ENCODE results near the gene ITGA11.

The ITGA11 gene

DNA sequence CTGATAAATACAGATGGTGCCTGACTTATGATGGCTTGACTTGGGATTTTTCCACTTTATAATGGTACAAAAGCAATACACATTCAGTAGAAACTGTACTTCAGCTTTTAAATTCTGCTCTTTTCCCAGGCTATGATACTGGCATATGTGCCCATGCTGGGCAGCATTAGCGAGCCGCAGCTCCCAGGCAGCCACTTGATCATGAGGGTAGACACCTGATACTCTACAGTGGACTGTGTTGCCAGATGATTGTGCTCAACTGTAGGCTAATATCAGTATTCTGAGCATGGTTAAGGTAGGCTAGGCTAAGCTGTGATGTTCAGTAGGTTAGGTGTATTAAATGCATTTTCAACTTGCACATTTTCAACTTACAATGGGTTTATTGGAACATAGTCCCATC lies 172.1 kb downstream of the ITGA11 start:
- no peak for DNase-seq

DNA sequence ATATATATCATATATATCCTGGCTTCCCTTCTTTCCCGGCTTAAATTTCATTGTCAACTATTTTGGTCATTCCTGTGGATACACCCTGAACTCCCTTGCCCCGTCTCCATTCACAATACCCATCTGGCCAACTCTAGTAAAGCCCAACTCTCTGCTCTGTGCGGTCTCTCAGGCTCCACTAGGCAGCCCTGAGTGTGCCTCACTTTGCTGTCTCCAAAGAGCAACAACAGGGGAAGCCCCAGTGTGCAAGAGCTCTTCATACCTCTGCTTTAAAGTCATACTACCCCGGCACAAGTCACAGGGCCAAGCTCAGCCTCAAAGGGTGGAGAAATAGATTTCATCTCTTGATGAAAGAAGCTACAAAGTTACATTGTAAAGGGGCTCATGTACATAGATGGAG lies 173.3 kb downstream of the ITGA11 start:
- DNase-seq: no peak

DNA sequence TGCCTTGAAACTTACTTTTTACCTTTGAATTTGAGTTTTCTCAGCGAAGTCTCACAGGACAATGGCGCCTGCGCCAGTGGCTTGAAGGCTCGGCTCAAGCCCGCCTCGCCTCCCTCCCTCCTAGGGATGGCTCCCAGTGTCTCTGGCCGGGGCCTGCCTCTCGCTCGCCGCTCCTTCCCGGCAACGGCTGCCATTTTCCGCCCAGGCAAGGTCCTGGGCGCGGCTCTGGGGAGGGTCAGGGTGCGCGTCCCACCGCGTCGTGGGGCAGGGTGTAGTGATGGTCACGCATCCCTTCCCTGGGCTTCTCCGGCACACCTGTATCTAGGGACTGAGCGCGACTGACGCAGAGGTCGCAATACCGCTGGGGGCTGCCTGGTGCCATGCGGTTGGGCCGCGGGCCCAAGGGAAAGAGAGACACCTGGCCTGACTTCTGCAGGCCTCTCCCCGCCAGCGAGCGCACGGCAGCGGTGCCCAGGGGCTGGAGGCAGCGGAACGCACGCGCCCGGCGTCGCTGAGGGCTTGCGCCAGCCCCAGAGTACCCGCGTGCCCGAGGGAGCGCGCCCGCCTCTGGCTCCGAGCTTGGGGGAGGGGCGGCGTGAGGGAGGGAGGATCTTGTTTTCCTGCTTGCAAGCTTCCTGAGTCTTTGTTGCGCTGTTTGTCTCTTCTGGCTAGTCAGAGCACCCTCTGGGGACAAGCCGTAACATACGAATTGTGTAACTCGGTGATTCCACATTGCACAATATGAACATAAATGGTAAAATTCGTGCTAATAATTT lies 175.1 kb downstream of the ITGA11 start:
- DNase-seq: peak; percentile 72

DNA sequence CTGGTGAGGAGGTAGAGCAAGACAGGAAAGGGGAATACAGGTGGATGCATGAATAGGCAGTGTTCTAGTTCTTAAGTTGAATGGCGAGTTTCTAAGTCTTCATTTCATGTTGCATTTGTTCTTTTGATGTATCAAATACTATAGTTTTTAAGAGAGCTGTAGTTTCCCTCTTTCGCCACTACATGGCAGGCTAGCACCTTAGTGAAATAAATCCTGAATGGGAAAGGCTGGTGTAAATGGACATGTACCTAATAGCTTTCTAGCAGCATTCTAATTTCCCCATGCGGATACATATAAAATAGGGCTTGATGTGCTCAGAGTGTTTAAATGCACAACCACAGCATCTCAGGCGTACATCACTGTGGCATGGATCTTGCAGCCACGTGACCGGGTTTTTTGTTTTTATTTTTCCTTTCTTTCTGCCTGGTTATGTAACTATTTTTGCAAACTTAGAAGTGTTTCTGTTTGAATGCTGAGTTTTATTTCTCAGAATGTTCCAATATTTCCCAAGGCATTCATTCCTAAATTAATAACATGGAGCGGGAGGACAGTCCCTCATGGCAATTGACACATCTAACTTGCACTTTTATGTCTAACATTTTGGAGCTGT lies 178.9 kb downstream of the ITGA11 start:
- DNase-seq: peak; percentile 89

DNA sequence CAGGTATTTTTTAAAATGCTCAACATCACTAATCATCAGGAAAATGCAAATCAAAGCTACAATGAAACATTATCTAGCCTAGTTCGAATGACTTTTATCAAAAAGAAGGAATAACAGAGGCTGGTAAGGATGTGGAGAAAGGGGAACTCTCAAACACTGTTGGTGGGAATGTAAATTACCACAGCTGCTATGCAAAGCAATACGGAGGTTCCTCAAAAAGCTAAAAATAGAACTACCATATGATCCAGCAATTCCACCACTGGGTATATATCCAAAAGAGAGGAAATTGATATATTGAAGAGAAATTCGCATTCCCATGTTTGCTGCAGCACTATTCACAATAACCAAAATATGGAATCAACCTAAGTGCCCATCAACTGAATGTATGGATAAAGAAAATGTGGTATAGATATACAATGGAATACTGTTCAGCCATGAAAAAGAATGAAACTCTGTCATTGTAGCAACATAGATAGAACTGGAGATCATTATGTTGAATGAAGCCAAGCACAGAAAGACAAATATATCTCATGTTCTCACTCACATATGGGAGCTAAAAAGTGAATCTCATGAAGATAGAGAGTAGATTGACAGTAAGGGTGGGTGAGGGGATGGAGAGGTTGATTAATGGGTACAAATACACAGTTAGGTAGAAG lies 182.8 kb downstream of the ITGA11 start:
- peak; percentile 66 for DNase-seq
